GM12878 (cell line): ENCODE results near the gene GPC5. TPM values are rescaled to one million over a fixed set of nuclear protein-coding genes. Genes with fewer than 3 reads are reported as not detected.
"Not testable (repeated sequence)": the region's sequence is repeated elsewhere in the genome, so short reads cannot be mapped to it uniquely, and the experiment has no call there.

Experiments
- ATAC-seq: fragments of 200-7000 bp; cut with Tn5 transposase; 3 replicates; pipeline ENCODE4 v1.9.1; 2020; ENCODE audit warnings: mild to moderate bottlenecking, moderate library complexity
- BruUV-seq: library from RNA; stranded (reverse); fragments of 400-500 nt; replicated peaks from 2 replicates; lab custom pipeline; 2021; lab: Mats Ljungman, UMichigan
- CTCF ChIA-PET: fragments of 300-600 bp; sonication (Branson Sonifier 250); formaldehyde crosslinking; extraction: SDS; loops from one replicate; lab custom pipeline; 2021; ENCODE audit warnings: inconsistent platforms; lab: Yijun Ruan, JAX
- POLR2A ChIA-PET: fragments of 350-600 bp; formaldehyde crosslinking; extraction: SDS; loops from one replicate; lab custom pipeline; 2021; ENCODE audit warnings: inconsistent platforms; lab: Charles Lee
- RAD21 ChIA-PET: fragments of 300-600 bp; sonication (Branson Sonifier 250); formaldehyde crosslinking; loops from one replicate; lab custom pipeline; 2023; ENCODE audit warnings: antibody characterized with exemption; ENCODE audit not compliant: unreplicated experiment; lab: Charles Lee
- SMC1A ChIA-PET: fragments of 300-600 bp; sonication (Branson Sonifier 250); formaldehyde crosslinking; loops from one replicate; lab custom pipeline; 2023; ENCODE audit not compliant: unreplicated experiment, uncharacterized antibody; lab: Charles Lee
- DNase-seq: peaks from one replicate; pipeline ENCODE4 v3.0.0-alpha.2; 2011; ENCODE audit warnings: low read depth, low spot score
- FAIRE-seq: peaks from 3 replicates; lab custom pipeline; 2011; peaks lifted over from hg19 to GRCh38; lab: Jason Lieb, UNC
- H2AFZ ChIP-seq: 2 replicates; pipeline ENCODE4 v1.6.0; 2011; ENCODE audit warnings: low read depth, low read length, control low read depth; ENCODE audit not compliant: control insufficient read depth
- H3K27ac ChIP-seq: 2 replicates; pipeline ENCODE4 v1.5.1; 2011; ENCODE audit warnings: control low read depth; ENCODE audit not compliant: control insufficient read depth, insufficient read depth
- H3K27me3 ChIP-seq, 2 experiments: replicated peaks in 1 of 2; 2 replicates each; pipeline versions ENCODE4 v1.6.0 to v1.6.1; 2011; ENCODE audit warnings: low read length in 1 of 2; ENCODE audit not compliant: control insufficient read depth in 2 of 2, insufficient read depth in 2 of 2
- H3K36me3 ChIP-seq, 2 experiments: 2 replicates each; pipeline ENCODE4 v1.5.1; 2011; ENCODE audit warnings: low read length in 1 of 2; ENCODE audit not compliant: control insufficient read depth in 2 of 2, insufficient read depth in 2 of 2
- H3K4me1 ChIP-seq: 2 replicates; pipeline ENCODE4 v1.6.1; 2011; ENCODE audit warnings: mild to moderate bottlenecking, low read length, moderate library complexity, mixed read lengths; ENCODE audit not compliant: control insufficient read depth, insufficient read depth
- H3K4me2 ChIP-seq: 2 replicates; pipeline ENCODE4 v1.6.0; 2011; ENCODE audit warnings: control low read depth; ENCODE audit not compliant: control insufficient read depth, insufficient read depth
- H3K4me3 ChIP-seq: fragments of 200-600 bp; sonication (generic); 2 replicates; pipeline ENCODE4 v1.5.1; 2016
- H3K79me2 ChIP-seq: 2 replicates; pipeline ENCODE4 v1.6.0; 2011; ENCODE audit warnings: low read length; ENCODE audit not compliant: control insufficient read depth, insufficient read depth
- H3K9ac ChIP-seq: 2 replicates; pipeline ENCODE4 v1.8.0; 2011; ENCODE audit warnings: low read length, control low read depth, mixed read lengths; ENCODE audit not compliant: control insufficient read depth, insufficient read depth
- H3K9me3 ChIP-seq: replicated peaks from 3 replicates; pipeline ENCODE4 v1.5.1; 2011; ENCODE audit warnings: mild to moderate bottlenecking, low read length; ENCODE audit not compliant: control insufficient read depth, insufficient read depth
- H4K20me1 ChIP-seq: 2 replicates; pipeline ENCODE4 v1.6.0; 2011; ENCODE audit not compliant: control insufficient read depth, insufficient read depth
- PAX5 ChIP-seq: IDR thresholded peaks from 2 replicates; pipeline ENCODE4 v1.6.1; 2011; ENCODE audit warnings: low read depth, low read length, borderline replicate concordance
- RAD21 ChIP-seq: IDR thresholded peaks from 2 replicates; pipeline ENCODE4 v1.6.1; 2011; ENCODE audit warnings: mild to moderate bottlenecking, low read depth, low read length, moderate library complexity; ENCODE audit not compliant: insufficient read depth
- WGBS: methylation state at CpG from one replicate; pipeline ENCODE4 v1.1.6; 2016; ENCODE audit warnings: low lambda C conversion rate; ENCODE audit not compliant: insufficient replicate concordance, insufficient coverage; ENCODE audit errors: missing lambda C conversion rate; 5-methylcytosine and 5-hydroxymethylcytosine counted together
- in situ Hi-C: fragments of 300-500 bp; cut with MboI; formaldehyde crosslinking; loops from 9 replicates; pipeline ENCODE4 v1.14.3; 2018; ENCODE audit warnings: mixed read lengths
- intact Hi-C: fragments of 100-400 bp; cut with micrococcal nuclease; formaldehyde crosslinking; loops from one replicate; pipeline ENCODE4 v1.14.2; 2022; ENCODE audit not compliant: unreplicated experiment
- polyA plus RNA-seq, 11 experiments: library from polyadenylated mRNA; depleted of rRNA in 4 of 11; unstranded in 6 of 11; stranded (reverse) in 5 of 11; fragments of >200 nt; fragmentation: Nextera tagmentation in 4 of 11; fragmentation: Illumina TruSeq in 1 of 11; extraction: Ambion mirVana in 4 of 11; extraction: Trizol in 1 of 11; gene quantifications; 1 replicate in 1 of 11; 2 replicates in 10 of 11; pipeline versions ENCODE4 v1.2.1 to v1.2.3, GENCODE V29; 2011 to 2016; ENCODE audit warnings: inconsistent platforms in 2 of 11, missing spikeins in 2 of 11, low read depth in 1 of 11
- total RNA-seq, 4 experiments: library from RNA; depleted of rRNA in 3 of 4; stranded (reverse); fragments of >200 nt in 3 of 4; fragmentation: Illumina TruSeq in 1 of 4; extraction: Trizol in 1 of 4; gene quantifications; 2 replicates each; pipeline versions ENCODE4 v1.2.1 to v1.2.3, GENCODE V29; 2013 to 2021

GPC5 gene
- total and polyA plus RNA-seq, 10 of the 15 experiments (the other 5 are each of a cell fraction or from before 2014, with no cell fraction given), result 0.05 to 0.87 (median 0.44) TPM; not detected in 1

- in situ Hi-C loops, result no loop called here
- BruUV-seq, result no TSS peak
Measured at GRCh38 chr13:92896842-92897241, 1498.4 kb downstream of the GPC5 start.

GRCh38 chr13:92898946-92899345 is 1500.5 kb downstream of the GPC5 start:
- H3K4me2 ChIP-seq, intact Hi-C loops, H3K9ac ChIP-seq, H3K79me2 ChIP-seq, SMC1A ChIA-PET, DNase-seq, ATAC-seq, H3K4me1 ChIP-seq, H3K27me3 ChIP-seq, POLR2A ChIA-PET, H3K9me3 ChIP-seq, H2AFZ ChIP-seq, RAD21 ChIA-PET, FAIRE-seq, H3K27ac ChIP-seq, H3K4me3 ChIP-seq, H3K36me3 ChIP-seq, H4K20me1 ChIP-seq, in situ Hi-C loops, BruUV-seq: not testable (repeated sequence)
- CTCF ChIA-PET, result interaction anchor here (0.9 kb wide), 1 partner anchor 68 kb away, joined by 3 read pairs; no protein-coding TSS in a partner anchor

More at GRCh38 chr13:92896842-92897241, 1498.4 kb downstream of the GPC5 start:
- WGBS, result 45% methylated on average over 2 of the region's 2 CpGs
- intact Hi-C loops, result no loop called here
- Histone ChIP-seq H3K4me3 (no peak overlapping the region), H3K27ac (no peak overlapping the region), H3K4me1 (no peaks in the 10 kb centered on the region), H3K9me3 (no peaks in the 10 kb centered on the region), H4K20me1 (no peaks in the 10 kb centered on the region), H3K4me2 (no peak overlapping the region), H3K36me3 (no peaks in the 10 kb centered on the region), H3K79me2 (no peaks in the 10 kb centered on the region), H2AFZ (no peak overlapping the region), H3K9ac (no peak overlapping the region), H3K27me3 (no peaks in the 10 kb centered on the region)
- ChIA-PET POLR2A (no interaction called here), CTCF (interaction anchor here (0.6 to 1.9 kb wide), 3 partner anchors 222 to 1467 kb away, joined by 3 to 5 read pairs (median 3); no protein-coding TSS in a partner anchor), SMC1A (interaction anchor here (0.7 to 1.3 kb wide), 4 partner anchors 17 to 341 kb away, joined by 3 to 4 read pairs (median 3); no protein-coding TSS in a partner anchor), RAD21 (interaction anchor here (1.2 kb wide), 1 partner anchor 18 kb away, joined by 3 read pairs; no protein-coding TSS in a partner anchor)
- ATAC-seq (no peak), FAIRE-seq (no peak), DNase-seq (no peak)
- TF ChIP-seq PAX5, result no peak
- TF ChIP-seq RAD21, result peak; percentile 23; the same call in 1 of the 2 replicates
